Erythroblast (primary cell): ENCODE measurements around the gene ST3GAL3.

Experiments used
- GATA1 ChIP-seq: IDR thresholded peaks from 2 replicates; pipeline ENCODE4 v1.6.1; 2011; ENCODE audit warnings: low read depth, mild to moderate bottlenecking, control low read depth, low read length, moderate library complexity
- POLR2A ChIP-seq: IDR thresholded peaks from 2 replicates; pipeline ENCODE4 v1.6.1; 2011; ENCODE audit warnings: mild to moderate bottlenecking, low read length

DNA sequence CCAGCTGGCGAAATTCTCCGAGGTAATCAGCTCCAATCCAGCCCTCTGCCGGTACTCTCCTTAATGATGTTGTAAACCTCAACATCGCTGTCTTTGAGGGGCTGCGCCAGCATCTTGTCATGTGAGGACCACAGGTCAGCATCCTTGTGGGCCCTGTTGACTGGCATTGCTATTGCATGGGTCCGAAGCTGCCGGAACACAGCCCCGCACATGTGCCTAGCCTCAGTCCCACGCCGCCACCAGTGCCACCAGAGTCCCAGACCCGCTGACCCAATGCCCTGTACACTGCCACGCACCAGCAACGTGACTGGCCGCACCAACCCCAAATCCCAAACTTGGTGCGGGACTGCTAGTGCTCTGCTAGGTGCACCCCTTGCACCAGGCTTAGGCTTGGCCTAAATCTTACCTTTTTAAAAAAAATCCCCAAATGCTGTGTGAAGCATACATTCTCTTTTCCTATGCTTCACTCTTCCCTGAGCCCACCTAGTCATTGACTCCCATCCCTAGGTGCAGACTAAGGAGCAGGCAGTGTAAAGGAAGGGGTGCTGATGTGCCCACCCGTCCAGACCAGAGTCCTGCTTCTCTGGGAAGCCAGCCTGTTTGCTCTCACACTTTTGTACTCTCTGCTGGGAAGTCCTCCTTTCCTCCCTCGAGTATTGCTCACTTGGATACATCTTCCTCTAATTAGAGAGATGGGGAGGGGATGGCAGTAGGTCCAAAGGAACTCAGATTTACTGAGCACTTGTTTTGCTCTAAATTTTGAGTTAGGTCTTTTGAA is 144.4 kb downstream of the ST3GAL3 start:
- TF ChIP-seq POLR2A (no peak), GATA1 (no peak)
